Adrenal gland (tissue), 5 donors: ENCODE results near the gene OSGEP.

Source experiments
- CTCF ChIP-seq, 6 experiments: fragments of 450-650 bp in 4 of 6; fragments of 200-600 bp in 2 of 6; sonication (generic) in 1 of 6; IDR thresholded peaks; 1 replicate in 5 of 6; 2 replicates in 1 of 6; pipeline versions ENCODE4 v1.5.1 to v1.8.0; 2016 to 2021; ENCODE audit warnings: antibody characterized with exemption in 6 of 6, mild to moderate bottlenecking in 2 of 6, moderate library complexity in 1 of 6
- POLR2A ChIP-seq, 2 donors: fragments of 450-650 bp; IDR thresholded peaks; one replicate each; pipeline ENCODE4 v1.6.1; 2017; ENCODE audit warnings: antibody characterized with exemption in 2 of 2, mild to moderate bottlenecking in 2 of 2, moderate library complexity in 1 of 2
- donor health status: DM: no; HTN: no; CAD: no.

GRCh38 chr14:20400589-20400964, 54.0 kb downstream of the OSGEP start:
- TF ChIP-seq CTCF (IDR thresholded peaks at IDR 0.05) (no peak), POLR2A (IDR thresholded peaks at IDR 0.05) (no peak)
